ENCODE data around the gene ZNF292.

- TF ChIP-seq CTCF (IDR thresholded peaks at IDR 0.05) (no peak), POLR2A (IDR thresholded peaks at IDR 0.05) (no peak)
Measured at GRCh38 chr6:87164506-87164905, 9.1 kb downstream of the ZNF292 start.

Data from Peyer's patch (tissue), 4 donors.